Omental fat pad (tissue), 4 donors: Measurements from ENCODE around the gene MAFF. TPM values are rescaled to one million over a fixed set of nuclear protein-coding genes. Genes with fewer than 3 reads are reported as not detected.
"Not testable (repeated sequence)": the region's sequence is repeated elsewhere in the genome, so short reads cannot be mapped to it uniquely, and the experiment has no call there.

Source experiments
- ATAC-seq: fragments of 150-250 bp; one replicate; pipeline ENCODE4 v1.9.1; 2016; ENCODE audit warnings: mild to moderate bottlenecking, moderate library complexity; ENCODE audit not compliant: low FRiP score
- DNase-seq: peaks from one replicate; pipeline ENCODE4 v3.0.0-alpha.2; 2019; ENCODE audit warnings: low spot score
- CTCF ChIP-seq, 3 donors: fragments of 450-650 bp; IDR thresholded peaks; one replicate each; pipeline ENCODE4 v1.5.1; 2016 to 2017; ENCODE audit warnings: antibody characterized with exemption in 3 of 3, mild to moderate bottlenecking in 3 of 3, moderate library complexity in 2 of 3
- total RNA-seq, 4 donors: library from RNA; depleted of rRNA; stranded (reverse); fragments of >200 nt; gene quantifications; one replicate each; pipeline ENCODE4 v1.1.0, GENCODE V29; 2016

The MAFF gene
- 100 to 1,000 TPM in 3 of 4 donors, 10 to 100 TPM in 1; 73.9 to 334 (median 202) TPM for total RNA-seq

- no peak for TF ChIP-seq CTCF (IDR thresholded peaks at IDR 0.05)
- peak; percentile 91 for DNase-seq
- peak; percentile 70 for ATAC-seq
These were observed at the start of gene MAFF for GRCh38 chr22:38201711-38202436. MAFF (plus strand) TSS chr22:38201994; CDS start chr22:38213854, 11,860 bp downstream.

GRCh38 chr22:38153821-38154562 is 47.8 kb upstream of the MAFF start:
- ATAC-seq (no peak), DNase-seq (no peak)
- TF ChIP-seq CTCF (IDR thresholded peaks at IDR 0.05) = no peak

- not testable (repeated sequence) for ATAC-seq, DNase-seq
These were observed 47.3 kb upstream of the MAFF start for GRCh38 chr22:38154563-38154915.

GRCh38 chr22:38155703-38156102 is 46.1 kb upstream of the MAFF start:
- TF ChIP-seq CTCF (IDR thresholded peaks at IDR 0.05) = no peak
- ATAC-seq (no peak), DNase-seq (no peak)

- no peak for DNase-seq
- no peak for ATAC-seq
- TF ChIP-seq CTCF (IDR thresholded peaks at IDR 0.05) = no peak
These were observed 38.6 kb upstream of the MAFF start for GRCh38 chr22:38162881-38163843.

GRCh38 chr22:38163844-38164550 is 37.8 kb upstream of the MAFF start:
- ATAC-seq = no peak
- no peak for DNase-seq
- no peak for TF ChIP-seq CTCF (IDR thresholded peaks at IDR 0.05)
